ENCODE measurements around the gene TRAPPC5. TPM values are rescaled to one million over a fixed set of nuclear protein-coding genes. Genes with fewer than 3 reads are reported as not detected.
A peak's percentile ranks its signal among the peaks of the same experiment; 100 is the strongest.

The TRAPPC5 gene
- total RNA-seq, 1 donor from 2014 or later = 58.0 TPM

DNA sequence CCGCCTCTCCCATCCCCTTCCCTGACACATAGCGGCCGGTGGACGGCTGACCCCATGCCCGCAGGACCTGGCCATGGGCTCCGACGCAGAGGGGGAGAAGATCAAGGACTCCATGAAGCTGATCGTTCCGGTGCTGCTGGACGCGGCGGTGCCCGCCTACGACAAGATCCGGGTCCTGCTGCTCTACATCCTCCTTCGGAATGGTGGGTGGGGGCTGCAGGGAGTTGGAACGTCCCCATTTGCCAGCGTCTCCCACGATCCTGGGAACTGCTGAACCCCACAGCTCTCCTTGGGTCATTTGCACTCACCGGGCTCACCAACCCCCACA, 36.1 kb upstream of the TRAPPC5 start:
- DNase-seq (ENCODE audit: low spot score) = no peak
- ATAC-seq = no peak
- intact Hi-C loops (cut with DNase I) = no loop called here

DNA sequence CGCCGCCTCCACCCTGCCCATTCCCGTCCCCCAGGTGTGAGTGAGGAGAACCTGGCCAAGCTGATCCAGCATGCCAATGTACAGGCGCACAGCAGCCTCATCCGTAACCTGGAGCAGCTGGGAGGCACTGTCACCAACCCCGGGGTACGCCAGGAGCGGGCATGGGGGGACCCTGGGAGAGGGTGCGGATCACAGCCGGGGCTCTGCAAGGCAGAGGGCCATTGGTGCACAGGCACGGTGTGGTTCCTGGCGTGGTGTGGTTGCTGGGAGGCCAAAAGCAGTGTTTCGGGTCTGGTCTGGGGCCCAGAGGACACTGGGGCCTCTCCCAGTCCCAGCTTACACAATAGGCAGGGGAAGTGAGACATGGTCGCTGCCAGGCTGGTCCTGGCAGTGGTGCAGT, 35.5 kb upstream of the TRAPPC5 start:
- no peak for ATAC-seq
- intact Hi-C loops (cut with DNase I) = no loop called here

DNA sequence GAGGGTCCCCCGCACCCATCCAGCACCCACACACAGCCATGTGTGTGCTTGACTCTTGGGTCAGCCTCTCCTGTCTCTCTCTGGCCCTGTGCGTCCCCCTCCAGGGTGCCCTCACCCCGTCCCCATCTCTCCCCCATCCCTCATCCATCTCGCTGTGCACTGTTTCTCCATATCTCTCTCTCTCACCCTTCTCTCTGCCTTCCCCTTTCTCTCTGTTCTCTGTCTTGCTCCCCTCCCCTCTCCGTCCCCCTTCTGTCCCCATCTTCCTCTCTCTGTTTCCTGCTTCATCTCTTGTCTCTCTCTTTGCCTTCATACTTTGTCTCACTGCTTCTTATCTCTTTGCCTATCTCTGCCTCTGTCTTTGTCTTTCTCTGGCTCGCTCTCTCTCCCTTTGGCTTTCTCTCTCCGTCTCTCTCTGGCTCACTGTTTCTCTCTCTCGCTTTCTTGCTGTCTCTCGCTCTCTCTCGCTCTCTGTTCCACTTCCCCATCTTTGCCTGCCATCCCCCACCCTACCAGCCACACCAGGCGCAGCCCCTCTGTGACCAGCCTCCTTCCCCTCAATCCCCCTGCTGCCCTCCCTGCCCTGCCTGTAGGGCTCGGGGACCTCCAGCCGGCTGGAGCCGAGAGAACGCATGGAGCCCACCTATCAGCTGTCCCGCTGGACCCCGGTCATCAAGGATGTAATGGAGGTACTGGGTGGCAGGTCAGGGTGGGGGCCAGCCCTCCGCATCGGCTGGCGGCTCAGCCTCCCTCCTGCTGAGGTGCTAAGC, 34.8 kb upstream of the TRAPPC5 start:
- DNase-seq (ENCODE audit: low spot score) = no peak
- no peak for ATAC-seq
- intact Hi-C loops (cut with DNase I) = no loop called here

More for the DNA sequence above, 35.5 kb upstream of the TRAPPC5 start:
- DNase-seq (ENCODE audit: low spot score) = no peak

DNA sequence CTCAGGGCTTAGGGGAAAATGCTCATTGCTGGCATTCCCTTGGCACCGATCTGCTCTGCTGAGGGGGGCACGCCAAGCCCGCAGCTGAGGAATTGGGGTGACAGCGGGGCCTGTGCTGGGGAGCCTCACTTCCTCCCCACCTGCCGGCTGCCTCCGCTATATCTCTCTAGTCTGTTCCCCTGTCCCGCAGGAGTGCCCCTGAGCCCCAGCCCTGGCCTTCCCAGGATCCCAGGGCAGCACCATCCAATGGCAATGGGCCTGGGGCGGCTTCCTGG, 34.3 kb upstream of the TRAPPC5 start:
- no peak for ATAC-seq
- intact Hi-C loops (cut with DNase I) = no loop called here
- DNase-seq (ENCODE audit: low spot score) = no peak

DNA sequence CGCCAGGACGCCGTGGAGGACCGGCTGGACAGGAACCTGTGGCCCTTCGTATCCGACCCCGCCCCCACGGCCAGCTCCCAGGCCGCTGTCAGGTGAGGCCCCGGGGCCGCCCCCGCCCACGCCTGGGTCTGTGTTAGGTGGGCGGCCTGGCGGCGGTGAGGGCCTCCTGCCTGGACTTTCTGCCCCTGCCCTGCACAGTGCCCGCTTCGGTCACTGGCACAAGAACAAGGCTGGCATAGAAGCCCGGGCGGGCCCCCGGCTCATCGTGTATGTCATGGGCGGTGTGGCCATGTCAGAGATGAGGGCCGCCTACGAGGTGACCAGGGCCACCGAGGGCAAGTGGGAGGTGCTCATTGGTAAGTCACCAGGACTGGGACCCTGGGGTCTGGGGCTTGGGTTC, 33.5 kb upstream of the TRAPPC5 start:
- intact Hi-C loops (cut with DNase I) = no loop called here
- no peak for DNase-seq (ENCODE audit: low spot score)
- ATAC-seq = no peak

DNA sequence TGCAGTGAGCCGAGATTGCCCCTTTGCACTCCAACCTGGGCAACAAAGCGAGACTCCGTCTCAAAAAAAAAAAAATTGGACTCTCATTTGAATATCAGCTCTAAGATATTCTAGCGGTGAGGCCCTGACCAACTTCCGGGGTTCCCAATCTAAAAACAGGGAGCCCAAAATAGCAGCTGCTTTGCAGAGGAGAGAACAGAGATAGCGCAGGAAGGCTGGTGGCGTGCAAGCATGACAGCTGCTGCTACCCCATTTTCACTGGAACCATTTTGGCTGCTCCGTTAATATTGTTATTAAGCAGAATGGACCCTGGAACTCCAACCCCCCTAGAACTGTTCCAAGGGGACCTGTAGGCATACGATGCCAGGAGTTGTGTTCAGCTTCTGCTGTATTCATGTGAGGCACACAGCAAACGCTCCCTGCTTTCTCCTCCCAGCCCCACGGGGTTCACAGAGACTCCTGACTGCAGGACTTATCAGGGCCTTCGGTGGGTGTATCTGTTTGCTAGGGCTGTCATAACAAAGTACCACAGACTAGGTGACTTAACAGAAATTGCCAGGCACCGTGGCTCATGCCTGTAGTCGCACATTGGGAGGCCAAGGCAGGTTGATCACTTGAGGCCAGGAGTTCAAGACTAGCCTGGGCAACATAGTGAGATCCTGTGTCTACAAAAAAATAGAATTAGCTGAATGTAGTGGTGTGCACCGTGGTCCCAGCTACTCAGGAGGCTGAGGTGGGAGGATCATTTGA, 32.2 kb upstream of the TRAPPC5 start:
- no peak for DNase-seq (ENCODE audit: low spot score)
- intact Hi-C loops (cut with DNase I) = no loop called here
- no peak for ATAC-seq

DNA sequence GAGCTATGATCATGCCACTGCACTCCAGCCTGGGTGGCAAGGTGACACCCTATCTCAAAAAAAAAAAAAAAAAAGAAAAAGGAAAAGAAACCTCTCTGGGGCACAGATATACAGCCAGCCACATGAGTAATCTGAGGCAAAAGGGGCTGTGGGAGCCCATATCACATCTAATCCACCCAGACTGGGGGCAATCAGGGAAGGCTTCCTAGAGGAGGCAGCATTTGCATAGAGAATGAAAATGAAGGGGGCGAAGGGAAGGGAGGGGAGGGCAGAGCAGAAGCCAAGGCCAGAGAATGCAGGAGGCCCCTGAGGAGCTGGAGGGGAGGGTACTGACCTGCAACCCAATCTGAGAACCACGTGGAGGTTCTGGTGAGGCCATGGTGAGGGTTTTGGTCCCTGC, 30.5 kb upstream of the TRAPPC5 start:
- ATAC-seq (no peak), DNase-seq (ENCODE audit: low spot score) (no peak)
- intact Hi-C loops (cut with DNase I) = no loop called here

DNA sequence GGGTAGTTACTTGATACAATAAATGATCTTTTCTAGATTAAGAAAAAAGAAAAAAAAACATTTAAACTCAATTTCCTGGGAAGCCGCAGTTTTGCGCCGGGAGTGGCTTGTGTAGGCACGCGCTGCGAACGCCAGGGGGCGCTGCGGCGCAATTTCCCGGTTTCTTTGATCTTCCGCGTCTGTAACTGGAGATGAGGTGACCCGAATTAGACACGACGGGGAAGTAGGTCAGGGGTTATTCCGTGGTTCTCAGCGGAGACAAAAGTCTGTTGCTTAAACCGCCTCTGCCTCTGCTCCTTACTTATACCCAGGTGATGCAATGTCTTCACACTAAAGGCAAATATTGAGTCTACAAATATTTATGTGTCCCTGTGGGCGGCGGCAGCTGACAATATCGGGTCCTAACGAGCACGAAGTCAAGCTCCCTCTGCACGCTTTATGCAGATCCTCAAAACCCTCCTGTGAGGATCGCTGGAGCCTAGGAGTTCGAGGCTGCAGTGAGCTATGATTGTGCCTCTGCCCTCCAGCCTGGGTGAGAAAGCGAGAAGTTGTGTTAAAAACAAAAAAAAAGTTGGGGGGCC, 28.5 kb upstream of the TRAPPC5 start:
- intact Hi-C loops (cut with DNase I) = no loop called here
- ATAC-seq (peak; percentile 88), DNase-seq (ENCODE audit: low spot score) (peak; percentile 90)

DNA sequence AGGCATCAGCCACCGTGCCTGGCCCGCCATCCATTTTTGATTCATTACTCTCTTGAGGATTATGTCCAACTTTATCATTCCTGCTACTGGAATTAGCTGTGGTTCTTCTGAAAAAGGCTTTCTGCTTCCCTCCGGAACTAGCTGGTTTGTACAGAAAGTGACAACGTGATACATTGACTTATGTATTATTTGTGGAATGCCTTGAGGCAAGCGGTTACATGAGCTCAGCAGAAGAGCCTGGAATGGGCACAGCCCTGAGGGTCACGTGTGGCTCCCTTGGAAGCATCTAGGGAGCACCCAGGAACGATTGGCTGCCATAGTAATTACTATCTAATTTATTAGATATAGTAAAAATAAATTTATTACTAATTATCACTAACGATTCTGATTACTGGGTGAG, 26.2 kb upstream of the TRAPPC5 start:
- ATAC-seq (no peak), DNase-seq (ENCODE audit: low spot score) (no peak)
- intact Hi-C loops (cut with DNase I) = no loop called here

DNA sequence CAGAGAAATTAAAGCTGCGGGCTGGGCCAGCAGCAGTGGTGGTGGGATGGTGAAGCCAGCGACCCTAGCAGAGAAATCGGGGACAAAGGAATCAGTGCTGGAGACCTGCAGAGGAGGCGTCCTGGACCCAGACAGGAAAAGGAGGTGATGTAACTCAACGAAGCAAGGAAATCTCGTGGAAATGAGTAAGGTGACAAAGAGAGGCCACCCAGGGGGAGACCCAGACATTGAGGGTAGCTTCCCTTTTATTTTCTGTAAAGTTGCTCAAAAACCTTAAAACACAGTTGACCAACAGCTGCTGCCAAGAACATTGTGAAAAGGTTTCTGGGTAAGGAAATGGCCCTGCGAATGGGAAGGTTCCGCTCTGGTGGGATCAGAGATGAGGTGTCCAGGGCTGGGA, 25.1 kb upstream of the TRAPPC5 start:
- ATAC-seq (no peak), DNase-seq (ENCODE audit: low spot score) (no peak)
- intact Hi-C loops (cut with DNase I) = no loop called here

DNA sequence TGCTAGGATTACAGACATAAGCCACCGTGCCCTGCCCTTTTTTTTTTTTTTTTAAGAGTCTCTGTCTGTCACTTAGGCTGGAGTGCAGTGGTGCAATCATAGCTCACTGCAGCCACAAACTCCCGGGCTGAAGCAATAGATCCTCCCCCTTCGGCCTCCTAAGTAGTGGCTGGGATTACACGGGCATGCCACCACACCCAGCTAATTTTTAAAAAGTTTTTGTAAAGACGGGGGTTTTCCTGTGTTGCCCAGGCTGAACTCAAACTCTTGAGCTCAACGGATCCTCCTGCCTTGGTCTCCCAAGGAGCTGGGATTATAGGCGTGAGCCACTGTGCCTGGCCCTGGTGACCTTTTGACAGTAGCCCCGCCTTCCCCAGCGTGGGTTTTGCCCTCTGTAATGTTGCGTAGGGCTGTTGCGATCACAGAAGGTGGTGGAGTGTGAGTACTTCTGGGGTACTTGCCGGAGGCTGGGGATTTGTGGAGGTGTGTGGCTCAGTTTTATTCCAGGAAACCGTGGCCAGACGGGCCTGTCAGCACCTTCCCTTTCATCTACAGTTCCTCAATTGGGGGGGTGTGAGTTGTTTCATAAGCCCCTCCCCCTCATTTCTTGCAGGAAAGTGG, 23.4 kb upstream of the TRAPPC5 start:
- DNase-seq (ENCODE audit: low spot score) = no peak
- intact Hi-C loops (cut with DNase I) = no loop called here
- no peak for ATAC-seq

DNA sequence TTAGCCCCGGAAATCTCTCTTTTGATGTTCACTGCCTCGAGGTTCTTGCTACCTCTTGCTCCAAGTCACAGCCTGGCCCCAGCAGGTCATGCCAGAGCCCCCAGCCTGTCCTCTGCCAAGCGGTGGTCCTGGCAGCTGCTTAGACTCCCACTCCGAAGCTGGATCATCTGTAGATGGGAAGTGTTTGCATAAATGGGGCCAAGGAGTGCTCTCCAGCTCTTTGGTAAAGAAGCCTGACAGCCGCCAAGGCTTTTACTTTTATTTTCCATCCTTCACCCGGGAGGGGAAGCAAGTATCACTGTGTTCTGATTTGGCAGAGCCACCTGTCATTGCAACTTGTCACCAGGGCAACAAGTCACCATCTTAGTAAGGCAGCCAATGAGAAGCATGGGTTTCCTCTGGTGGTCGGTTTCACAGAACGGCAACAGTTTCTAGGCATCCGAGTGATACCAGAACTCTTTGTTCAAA, 22.4 kb upstream of the TRAPPC5 start:
- intact Hi-C loops (cut with DNase I) = no loop called here
- ATAC-seq = no peak
- DNase-seq (ENCODE audit: low spot score) = no peak

DNA sequence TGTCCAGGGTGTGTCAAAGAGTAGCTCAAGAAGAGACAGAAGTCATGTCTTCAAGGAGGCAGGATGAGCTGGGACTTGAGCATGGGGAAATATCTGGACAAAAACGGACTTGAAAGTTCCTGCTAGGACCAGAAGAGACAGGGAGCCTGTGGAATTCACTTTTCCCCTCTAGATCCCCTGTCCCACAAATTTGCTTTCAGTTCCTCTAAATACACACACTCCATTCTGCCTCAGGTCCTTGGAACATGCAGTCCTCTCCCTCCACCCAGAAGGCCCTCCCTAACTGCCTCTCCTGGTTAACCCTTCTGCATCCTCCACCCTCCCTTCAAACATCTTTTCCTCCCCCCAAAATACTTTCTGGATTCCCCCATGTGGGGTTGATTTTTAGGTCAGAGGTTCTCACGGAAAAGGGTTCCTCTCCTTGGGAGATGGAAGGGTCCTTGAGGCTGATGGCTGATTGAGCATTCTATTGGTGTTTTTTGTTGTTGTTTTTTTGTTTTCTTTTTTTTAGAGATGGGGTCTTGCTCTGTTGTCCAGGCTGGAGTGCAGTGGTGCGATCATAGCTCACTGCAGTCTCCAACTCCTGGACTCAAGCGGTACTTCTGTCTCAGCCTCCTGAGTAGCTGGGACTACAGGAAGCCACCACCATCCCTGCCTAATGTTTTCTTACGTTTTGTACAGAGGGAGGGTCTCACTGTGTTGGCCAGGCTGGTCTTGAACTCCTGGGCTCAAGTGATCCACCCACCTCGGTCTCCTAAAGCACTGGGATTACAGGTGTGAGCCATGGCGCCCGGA, 18.7 kb upstream of the TRAPPC5 start:
- ATAC-seq (no peak), DNase-seq (ENCODE audit: low spot score) (no peak)
- intact Hi-C loops (cut with DNase I) = no loop called here

DNA sequence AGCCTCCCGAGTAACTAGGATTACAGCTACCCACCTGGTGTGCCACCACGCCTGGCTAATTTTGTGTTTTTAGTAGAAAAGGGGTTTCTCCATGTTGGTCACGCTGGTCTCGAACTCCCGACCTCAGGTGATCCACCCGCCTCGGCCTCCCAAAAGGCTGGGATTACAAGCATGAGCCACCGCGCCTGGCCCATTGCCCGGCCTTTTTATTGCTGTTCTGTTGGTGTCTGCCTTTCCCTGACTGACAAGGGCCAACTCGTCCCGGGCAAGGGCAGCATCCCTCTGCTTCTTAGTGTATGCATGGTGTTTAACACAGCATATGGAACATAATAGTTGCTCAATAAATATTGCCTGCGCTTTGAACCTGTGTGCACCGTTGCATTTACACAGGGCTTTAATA, 18.0 kb upstream of the TRAPPC5 start:
- intact Hi-C loops (cut with DNase I) = no loop called here
- no peak for DNase-seq (ENCODE audit: low spot score)
- ATAC-seq = no peak

DNA sequence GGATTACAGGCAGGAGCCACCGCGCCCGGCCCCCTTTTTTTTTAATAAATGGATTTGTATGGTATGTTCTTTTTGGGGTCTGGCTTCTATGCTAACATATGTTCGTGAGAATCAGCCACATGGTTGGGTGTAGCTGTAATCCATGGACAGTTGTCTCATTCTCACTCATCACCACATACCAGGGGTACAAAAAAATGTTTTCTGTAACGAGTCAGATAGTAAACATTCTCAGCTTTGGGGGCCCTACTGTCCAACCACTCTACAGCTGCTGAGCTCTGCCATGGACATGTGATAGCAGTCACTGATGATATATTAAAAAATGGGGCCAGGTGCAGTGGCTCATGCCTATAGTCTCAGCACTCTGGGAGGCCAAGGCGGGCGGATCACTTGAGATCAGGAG, 16.9 kb upstream of the TRAPPC5 start:
- ATAC-seq = no peak
- intact Hi-C loops (cut with DNase I) = no loop called here
- no peak for DNase-seq (ENCODE audit: low spot score)

DNA sequence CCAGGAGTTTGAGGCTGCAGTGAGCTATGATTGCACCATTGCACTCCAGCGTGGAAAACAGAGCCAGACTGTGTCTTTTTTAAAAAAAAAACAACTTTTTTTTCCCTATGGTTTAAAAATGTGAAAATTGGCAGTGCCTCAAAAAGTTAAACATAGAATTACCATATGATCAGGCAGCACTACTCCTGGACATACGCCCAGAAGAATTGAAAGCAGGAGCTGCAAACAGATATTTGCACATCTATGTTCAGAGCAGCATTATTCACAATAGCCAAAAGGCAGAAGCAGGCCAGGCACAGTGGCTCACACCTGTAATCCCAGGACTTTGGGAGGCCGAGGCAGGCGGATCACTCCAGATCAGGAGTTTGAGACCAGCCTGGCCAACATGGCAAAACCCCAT, 15.6 kb upstream of the TRAPPC5 start:
- intact Hi-C loops (cut with DNase I) = no loop called here
- no peak for DNase-seq (ENCODE audit: low spot score)

DNA sequence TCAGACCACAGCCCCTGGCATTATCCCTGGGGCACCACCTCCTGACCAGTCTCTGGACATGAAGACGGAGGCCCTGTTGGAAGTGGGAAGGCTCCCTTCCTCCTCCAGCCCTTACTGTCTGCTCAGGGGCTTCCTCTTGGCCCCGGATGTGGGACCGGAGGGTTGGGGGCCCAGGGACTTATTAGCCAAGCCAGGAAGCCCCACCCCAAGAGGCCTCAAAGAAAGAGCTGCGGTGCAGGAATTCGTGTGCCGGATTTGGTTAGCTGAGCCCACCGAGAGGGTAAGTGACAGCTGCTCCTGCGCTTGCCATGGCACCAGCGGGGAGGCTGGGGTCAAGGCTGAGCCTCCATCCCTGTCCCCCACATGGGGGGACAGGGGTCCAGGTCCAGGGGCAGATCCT, 11.8 kb upstream of the TRAPPC5 start, which contains the start of gene RETN:
Gene RETN (plus strand): TSS at position 208 of the 400 bp plus-strand sequence. CDS start 278 bp downstream, outside the sequence.
- intact Hi-C loops (cut with DNase I) = no loop called here
- ATAC-seq = no peak
- DNase-seq (ENCODE audit: low spot score) = no peak

More for the DNA sequence above, 15.6 kb upstream of the TRAPPC5 start:
- no peak for ATAC-seq

DNA sequence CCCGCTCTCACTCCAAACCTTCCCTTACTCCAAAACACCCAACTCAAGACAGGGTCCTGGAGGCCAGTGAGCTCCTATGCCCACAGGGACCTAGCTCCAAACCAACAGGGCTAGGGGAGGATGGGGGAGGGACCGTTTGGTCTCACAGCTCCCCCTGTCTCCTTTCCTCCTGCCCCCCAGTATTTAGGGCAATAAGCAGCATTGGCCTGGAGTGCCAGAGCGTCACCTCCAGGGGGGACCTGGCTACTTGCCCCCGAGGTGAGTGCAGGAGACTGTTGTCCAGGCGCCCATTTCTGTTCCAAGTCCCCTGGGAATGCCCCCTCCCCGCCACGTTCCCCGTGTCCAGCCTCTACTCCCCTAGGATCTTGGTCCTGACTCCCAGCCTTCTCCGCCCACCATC, 11.0 kb upstream of the TRAPPC5 start:
- no peak for ATAC-seq
- intact Hi-C loops (cut with DNase I) = no loop called here
- DNase-seq (ENCODE audit: low spot score) = no peak

DNA sequence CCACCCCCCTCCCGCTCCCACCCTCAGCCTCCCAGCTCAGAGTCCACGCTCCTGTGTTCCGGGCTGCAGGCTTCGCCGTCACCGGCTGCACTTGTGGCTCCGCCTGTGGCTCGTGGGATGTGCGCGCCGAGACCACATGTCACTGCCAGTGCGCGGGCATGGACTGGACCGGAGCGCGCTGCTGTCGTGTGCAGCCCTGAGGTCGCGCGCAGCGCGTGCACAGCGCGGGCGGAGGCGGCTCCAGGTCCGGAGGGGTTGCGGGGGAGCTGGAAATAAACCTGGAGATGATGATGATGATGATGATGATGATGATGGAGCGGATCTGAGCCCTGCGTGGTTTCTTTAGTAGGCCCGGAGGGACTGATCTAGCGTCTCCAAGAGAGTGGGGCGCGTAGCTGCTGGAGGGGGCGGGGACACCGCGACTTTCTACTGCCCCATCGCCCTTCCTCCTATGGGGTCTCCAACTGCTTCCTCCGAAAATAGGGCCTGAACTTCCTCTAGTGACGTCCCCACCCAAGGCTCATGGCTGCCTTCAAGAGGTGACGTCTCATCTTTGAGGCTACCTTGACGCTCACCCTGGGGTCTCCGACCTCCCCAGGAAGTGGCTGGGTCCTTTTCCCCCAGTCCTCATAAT, 10.4 kb upstream of the TRAPPC5 start:
- DNase-seq (ENCODE audit: low spot score) = no peak
- intact Hi-C loops (cut with DNase I) = no loop called here
- no peak for ATAC-seq

All from sciatic nerve (tissue), 2 donors.